ENCODE measurements around the gene RTN3.

RTN3 gene

GRCh38 chr11:63729326-63729725 is 48.0 kb downstream of the RTN3 start:
- Histone ChIP-seq H3K4me1 (ENCODE audit: insufficient read depth, low read length) (no peaks in the 10 kb centered on the region), H3K4me2 (ENCODE audit: insufficient read depth, low read length) (no peak overlapping the region), H3K27me3 (ENCODE audit: insufficient read depth, low read length, poor library complexity) (no peaks in the 10 kb centered on the region), H3K79me2 (ENCODE audit: insufficient read depth, low read length) (peaks cover 84% of the 10 kb centered on the region), H3K4me3 (ENCODE audit: low read depth in 1 of 2, low read length in 2 of 2) (no peak overlapping the region), H3K9ac (ENCODE audit: low read depth, low read length) (no peak overlapping the region), H3K27ac (ENCODE audit: low read length) (no peak overlapping the region), H3K36me3 (ENCODE audit: insufficient read depth, low read length) (peaks cover 5% of the 10 kb centered on the region; the same call in 1 of the 2 replicates), H4K20me1 (ENCODE audit: insufficient read depth, low read length) (peaks cover 13% of the 10 kb centered on the region), H3K9me3 (ENCODE audit: insufficient read depth, low read length, severe bottlenecking) (no peaks in the 10 kb centered on the region), H2AFZ (ENCODE audit: low read depth, low read length) (no peak overlapping the region)
- ATAC-seq (ENCODE audit: insufficient read depth, low read depth) (no peak), DNase-seq (no peak)
- no peak for TF ChIP-seq CTCF (IDR thresholded peaks at IDR 0.05; ENCODE audit: borderline replicate concordance, extremely low read depth, low read length, poor library complexity, severe bottlenecking)
- TF ChIP-seq EZH2 (IDR thresholded peaks at IDR 0.05; ENCODE audit: borderline replicate concordance, low read depth, low read length, severe bottlenecking): no peak

- H3K4me2 ChIP-seq (ENCODE audit: insufficient read depth, low read length): no peak overlapping the region
- H2AFZ ChIP-seq (ENCODE audit: low read depth, low read length): no peak overlapping the region
- no peaks in the 10 kb centered on the region for H3K9me3 ChIP-seq (ENCODE audit: insufficient read depth, low read length, severe bottlenecking)
- no peak overlapping the region for H3K9ac ChIP-seq (ENCODE audit: low read depth, low read length)
- no peak overlapping the region for H3K4me3 ChIP-seq (ENCODE audit: low read depth in 1 of 2, low read length in 2 of 2)
- H3K27me3 ChIP-seq (ENCODE audit: insufficient read depth, low read length, poor library complexity): no peaks in the 10 kb centered on the region
- peaks cover 4% of the 10 kb centered on the region; the same call in 1 of the 2 replicates for H3K4me1 ChIP-seq (ENCODE audit: insufficient read depth, low read length)
- H4K20me1 ChIP-seq (ENCODE audit: insufficient read depth, low read length): peaks cover 23% of the 10 kb centered on the region; the same call in 1 of the 2 replicates
- peaks cover 57% of the 10 kb centered on the region for H3K79me2 ChIP-seq (ENCODE audit: insufficient read depth, low read length)
- H3K27ac ChIP-seq (ENCODE audit: low read length): no peak overlapping the region
- DNase-seq (no peak), ATAC-seq (ENCODE audit: insufficient read depth, low read depth) (no peak)
- H3K36me3 ChIP-seq (ENCODE audit: insufficient read depth, low read length): no peaks in the 10 kb centered on the region
- no peak for TF ChIP-seq CTCF (IDR thresholded peaks at IDR 0.05; ENCODE audit: borderline replicate concordance, extremely low read depth, low read length, poor library complexity, severe bottlenecking)
- TF ChIP-seq EZH2 (IDR thresholded peaks at IDR 0.05; ENCODE audit: borderline replicate concordance, low read depth, low read length, severe bottlenecking): no peak
These were observed 55.6 kb downstream of the RTN3 start for GRCh38 chr11:63736864-63737263.

GRCh38 chr11:63737718-63738117 is 56.4 kb downstream of the RTN3 start:
- TF ChIP-seq EZH2 (IDR thresholded peaks at IDR 0.05; ENCODE audit: borderline replicate concordance, low read depth, low read length, severe bottlenecking) (no peak), CTCF (IDR thresholded peaks at IDR 0.05; ENCODE audit: borderline replicate concordance, extremely low read depth, low read length, poor library complexity, severe bottlenecking) (no peak)
- H4K20me1 ChIP-seq (ENCODE audit: insufficient read depth, low read length): peaks cover 23% of the 10 kb centered on the region; the same call in 1 of the 2 replicates
- H3K9me3 ChIP-seq (ENCODE audit: insufficient read depth, low read length, severe bottlenecking): no peaks in the 10 kb centered on the region
- H3K4me2 ChIP-seq (ENCODE audit: insufficient read depth, low read length): no peak overlapping the region
- no peak overlapping the region for H3K27ac ChIP-seq (ENCODE audit: low read length)
- no peak for ATAC-seq (ENCODE audit: insufficient read depth, low read depth)
- H3K27me3 ChIP-seq (ENCODE audit: insufficient read depth, low read length, poor library complexity): no peaks in the 10 kb centered on the region
- H2AFZ ChIP-seq (ENCODE audit: low read depth, low read length): no peak overlapping the region
- no peaks in the 10 kb centered on the region for H3K36me3 ChIP-seq (ENCODE audit: insufficient read depth, low read length)
- H3K9ac ChIP-seq (ENCODE audit: low read depth, low read length): no peak overlapping the region
- H3K4me1 ChIP-seq (ENCODE audit: insufficient read depth, low read length): peaks cover 4% of the 10 kb centered on the region; the same call in 1 of the 2 replicates
- no peak overlapping the region for H3K4me3 ChIP-seq (ENCODE audit: low read depth in 1 of 2, low read length in 2 of 2)
- H3K79me2 ChIP-seq (ENCODE audit: insufficient read depth, low read length): peaks cover 56% of the 10 kb centered on the region
- DNase-seq: no peak
